D721Med (cell line): ENCODE data around the gene NR3C2.

Experiments used
- DNase-seq: peaks from one replicate; pipeline ENCODE4 v3.0.0; 2011; ENCODE audit warnings: low spot score; ENCODE audit not compliant: insufficient read length
- FAIRE-seq: peaks from 2 replicates; lab custom pipeline; 2011; peaks lifted over from hg19 to GRCh38; lab: Jason Lieb, UNC
- TF ChIP-seq, protein P1 (sequence below): IDR thresholded peaks from 2 replicates; pipeline ENCODE4 v1.5.1; 2012; ENCODE audit warnings: mild to moderate bottlenecking, control low read depth; ENCODE audit not compliant: insufficient read depth; ENCODE audit errors: missing control alignments

Gene NR3C2

GRCh38 chr4:148263127-148263526, 179.1 kb downstream of the NR3C2 start:
- DNase-seq (no peak), FAIRE-seq (no peak)
- TF ChIP-seq, protein P1, sequence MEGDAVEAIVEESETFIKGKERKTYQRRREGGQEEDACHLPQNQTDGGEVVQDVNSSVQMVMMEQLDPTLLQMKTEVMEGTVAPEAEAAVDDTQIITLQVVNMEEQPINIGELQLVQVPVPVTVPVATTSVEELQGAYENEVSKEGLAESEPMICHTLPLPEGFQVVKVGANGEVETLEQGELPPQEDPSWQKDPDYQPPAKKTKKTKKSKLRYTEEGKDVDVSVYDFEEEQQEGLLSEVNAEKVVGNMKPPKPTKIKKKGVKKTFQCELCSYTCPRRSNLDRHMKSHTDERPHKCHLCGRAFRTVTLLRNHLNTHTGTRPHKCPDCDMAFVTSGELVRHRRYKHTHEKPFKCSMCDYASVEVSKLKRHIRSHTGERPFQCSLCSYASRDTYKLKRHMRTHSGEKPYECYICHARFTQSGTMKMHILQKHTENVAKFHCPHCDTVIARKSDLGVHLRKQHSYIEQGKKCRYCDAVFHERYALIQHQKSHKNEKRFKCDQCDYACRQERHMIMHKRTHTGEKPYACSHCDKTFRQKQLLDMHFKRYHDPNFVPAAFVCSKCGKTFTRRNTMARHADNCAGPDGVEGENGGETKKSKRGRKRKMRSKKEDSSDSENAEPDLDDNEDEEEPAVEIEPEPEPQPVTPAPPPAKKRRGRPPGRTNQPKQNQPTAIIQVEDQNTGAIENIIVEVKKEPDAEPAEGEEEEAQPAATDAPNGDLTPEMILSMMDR = no peak

- TF ChIP-seq, protein P1 = no peak
- DNase-seq (no peak), FAIRE-seq (no peak)
Observed at GRCh38 chr4:148261848-148262247, 180.4 kb downstream of the NR3C2 start.

DNA sequence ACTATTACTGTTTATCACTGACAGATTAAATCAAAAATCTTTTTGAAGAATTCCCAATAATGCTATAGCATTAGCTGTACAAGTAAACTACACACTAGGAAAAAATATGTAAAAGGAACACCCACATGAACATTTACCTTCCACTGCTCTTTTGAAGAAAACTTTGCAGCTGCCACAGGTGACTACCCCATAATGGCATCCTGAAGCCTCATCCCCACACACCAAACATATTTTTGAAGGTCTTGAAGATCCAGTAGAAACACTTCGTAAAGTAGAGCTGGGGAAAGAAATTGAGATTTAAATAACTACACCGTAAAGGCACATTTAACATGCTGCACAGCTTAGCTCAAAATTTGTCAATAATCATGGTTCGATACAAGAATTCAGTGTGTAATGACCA, 182.4 kb downstream of the NR3C2 start:
- FAIRE-seq (no peak), DNase-seq (no peak)
- TF ChIP-seq, protein P1 = no peak

- TF ChIP-seq, protein P1 = no peak
- DNase-seq (no peak), FAIRE-seq (no peak)
Observed at GRCh38 chr4:148258535-148258934, 183.7 kb downstream of the NR3C2 start.

GRCh38 chr4:148255344-148255720, 186.9 kb downstream of the NR3C2 start:
- FAIRE-seq (no peak), DNase-seq (no peak)
- TF ChIP-seq, protein P1 = no peak

DNA sequence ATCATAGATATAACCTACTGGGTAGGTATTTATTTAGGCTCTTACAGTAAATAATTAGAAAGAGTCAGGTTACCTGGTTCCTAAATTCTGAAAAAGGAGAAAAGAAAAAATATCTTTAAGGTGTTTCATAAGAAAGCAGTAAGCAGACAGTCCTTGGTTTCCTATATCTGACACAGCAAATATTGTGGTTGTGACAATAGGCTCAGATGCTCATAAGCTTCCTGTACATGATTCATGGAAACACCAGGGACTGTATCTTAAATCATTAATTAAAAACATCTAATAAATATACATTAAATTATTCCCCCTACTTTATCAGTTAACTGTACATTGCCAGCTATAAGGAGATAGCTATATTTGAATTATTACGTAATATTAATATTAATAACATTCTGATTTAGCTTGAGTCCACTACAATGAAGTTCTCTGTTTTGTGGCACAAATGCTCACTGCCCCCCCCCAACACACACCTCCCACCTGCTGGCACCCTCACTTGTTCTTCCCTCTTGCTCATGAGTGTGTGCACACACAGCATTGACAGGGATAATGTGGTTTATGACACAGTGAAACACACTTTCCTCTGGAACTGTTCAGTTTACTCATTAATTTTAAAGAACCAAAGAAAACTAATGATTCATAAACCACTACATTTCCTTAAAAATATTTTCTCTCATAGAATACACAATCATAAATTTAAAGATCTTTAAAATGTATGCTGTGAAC, 187.4 kb downstream of the NR3C2 start:
- DNase-seq = no peak

DNA sequence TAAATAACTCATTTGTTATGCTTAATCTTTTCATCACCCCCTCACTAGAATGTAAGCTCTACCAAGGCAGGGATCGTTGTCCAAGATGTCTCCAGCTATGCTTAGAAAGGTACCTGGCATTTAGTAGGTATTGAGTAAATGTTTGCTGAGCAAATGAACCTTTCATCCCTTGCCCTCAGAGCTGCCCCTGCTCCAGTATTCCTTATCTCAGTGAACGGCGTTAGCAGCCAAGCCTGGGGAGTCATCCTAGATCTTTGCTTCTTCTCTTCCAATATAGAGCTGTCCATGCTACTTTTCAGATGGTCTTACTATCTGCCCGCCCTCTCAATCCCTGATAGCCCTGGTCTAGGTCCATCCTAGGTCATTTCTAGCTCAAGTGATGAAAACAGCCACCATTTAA, 188.4 kb downstream of the NR3C2 start:
- DNase-seq = no peak
- TF ChIP-seq, protein P1 = no peak
- FAIRE-seq = no peak

More for the DNA sequence above, 187.4 kb downstream of the NR3C2 start:
- FAIRE-seq = no peak
- TF ChIP-seq, protein P1 = no peak
